HCT116 (cell line): ENCODE data around the gene PLSCR5. TPM values are rescaled to one million over a fixed set of nuclear protein-coding genes. Genes with fewer than 3 reads are reported as not detected.

Experiments
- ATAC-seq: fragments of 200-7000 bp; cut with Tn5 transposase; 2 replicates; pipeline ENCODE4 v1.9.1; 2020; ENCODE audit warnings: mild to moderate bottlenecking, moderate library complexity
- BruUV-seq: library from RNA; stranded (reverse); fragments of 400-500 nt; replicated peaks from 2 replicates; lab custom pipeline; 2021; lab: Mats Ljungman, UMichigan
- CTCF ChIA-PET: fragments of 300-600 bp; sonication (Branson Sonifier 250); formaldehyde crosslinking; loops from one replicate; lab custom pipeline; 2021; ENCODE audit warnings: antibody characterized with exemption; lab: Charles Lee
- POLR2A ChIA-PET: fragments of 300-600, 350-600 bp; sonication (Branson Sonifier 250); formaldehyde crosslinking; loops from one replicate; lab custom pipeline; 2021; ENCODE audit warnings: antibody characterized with exemption; lab: Charles Lee
- RAD21 ChIA-PET, 2 experiments: fragments of 300-600 bp; sonication (Branson Sonifier 250); formaldehyde crosslinking; loops; one replicate each; lab custom pipeline; 2023; ENCODE audit warnings: low total read pairs in 2 of 2; ENCODE audit not compliant: uncharacterized antibody in 2 of 2, unreplicated experiment in 2 of 2, low non-redundant PET in 1 of 2; lab: Charles Lee
- DNase-seq: peaks from one replicate; pipeline ENCODE4 v3.0.0-alpha.2; 2010; ENCODE audit warnings: low read depth, low spot score
- H2AFZ ChIP-seq: fragments of 200-600 bp; shearing (Covaris generic), sonication (generic); 2 replicates; pipeline ENCODE4 v1.6.1; 2017; ENCODE audit warnings: low read depth, mixed run types, mixed read lengths, antibody characterized with exemption, low read length; ENCODE audit not compliant: poor library complexity, severe bottlenecking
- H3K27ac ChIP-seq: 2 replicates; pipeline ENCODE4 v1.5.1; 2012; ENCODE audit warnings: low read depth, low read length
- H3K27me3 ChIP-seq: fragments of 200-600 bp; sonication (generic); 2 replicates; pipeline ENCODE4 v1.6.1; 2016; ENCODE audit warnings: mixed run types, low read length, mixed read lengths; ENCODE audit not compliant: insufficient read depth
- H3K36me3 ChIP-seq, 2 experiments: fragments of 200-500 bp in 1 of 2; fragments of 200-600 bp in 1 of 2; sonication (Bioruptor generic) in 1 of 2; sonication (generic) in 1 of 2; 2 replicates each; pipeline versions ENCODE4 v1.5.1 to v1.6.1; 2014 to 2016; ENCODE audit warnings: low read length in 2 of 2, inconsistent platforms in 1 of 2, mixed read lengths in 1 of 2, mixed run types in 1 of 2; ENCODE audit not compliant: insufficient read depth in 2 of 2, control insufficient read depth in 1 of 2
- H3K4me1 ChIP-seq, 2 experiments: fragments of 200-600 bp in 1 of 2; sonication (generic) in 1 of 2; 2 replicates each; pipeline versions ENCODE4 v1.5.1 to v1.6.1; 2012 to 2017; ENCODE audit warnings: low read length in 2 of 2, inconsistent platforms in 1 of 2, mild to moderate bottlenecking in 1 of 2, mixed read lengths in 1 of 2, mixed run types in 1 of 2, moderate library complexity in 1 of 2; ENCODE audit not compliant: insufficient read depth in 2 of 2, control insufficient read depth in 1 of 2
- H3K4me2 ChIP-seq: fragments of 200-600 bp; sonication (generic); 2 replicates; pipeline ENCODE4 v1.6.1; 2017; ENCODE audit warnings: mixed run types, low read length, mixed read lengths
- H3K4me3 ChIP-seq, 2 experiments: fragments of 200-600 bp in 1 of 2; sonication (generic) in 1 of 2; replicated peaks in 1 of 2; 2 replicates each; pipeline ENCODE4 v1.5.1; 2011 to 2016; ENCODE audit warnings: low read length in 2 of 2, control low read depth in 1 of 2, low read depth in 1 of 2, mild to moderate bottlenecking in 1 of 2, mixed read lengths in 1 of 2, mixed run types in 1 of 2
- H3K79me2 ChIP-seq: fragments of 200-600 bp; sonication (generic); 2 replicates; pipeline ENCODE4 v1.6.1; 2017; ENCODE audit warnings: mild to moderate bottlenecking, mixed run types, low read length, moderate library complexity, mixed read lengths; ENCODE audit not compliant: insufficient read depth
- H3K9ac ChIP-seq: fragments of 200-600 bp; sonication (generic); 2 replicates; pipeline ENCODE4 v1.6.1; 2016; ENCODE audit warnings: low read length, mixed read lengths
- H3K9me2 ChIP-seq: fragments of 200-600 bp; sonication (generic), shearing (Covaris generic); 2 replicates; pipeline ENCODE4 v1.6.1; 2017; ENCODE audit warnings: mixed run types, mild to moderate bottlenecking, moderate library complexity; ENCODE audit not compliant: insufficient read depth
- H3K9me3 ChIP-seq, 2 experiments: fragments of 200-500 bp in 1 of 2; fragments of 200-600 bp in 1 of 2; sonication (Bioruptor generic) in 1 of 2; sonication (generic) in 1 of 2; 2 replicates each; pipeline ENCODE4 v1.6.1; 2014 to 2017; ENCODE audit warnings: low read length in 2 of 2, mixed read lengths in 2 of 2, inconsistent platforms in 1 of 2, low read depth in 1 of 2, mild to moderate bottlenecking in 1 of 2, mixed run types in 1 of 2, moderate library complexity in 1 of 2; ENCODE audit not compliant: control insufficient read depth in 1 of 2, insufficient read depth in 1 of 2
- H4K20me1 ChIP-seq: fragments of 200-600 bp; sonication (generic), shearing (Covaris generic); 2 replicates; pipeline ENCODE4 v1.6.1; 2017; ENCODE audit warnings: mixed run types, mild to moderate bottlenecking, moderate library complexity; ENCODE audit not compliant: insufficient read depth
- CBX3 ChIP-seq: IDR thresholded peaks from 2 replicates; pipeline ENCODE4 v1.6.1; 2012; ENCODE audit warnings: low read depth
- CEBPB ChIP-seq: IDR thresholded peaks from 2 replicates; pipeline ENCODE4 v1.6.1; 2012; ENCODE audit warnings: low read depth
- ELF1 ChIP-seq: IDR thresholded peaks from 2 replicates; pipeline ENCODE4 v1.6.1; 2012; ENCODE audit warnings: low read depth, borderline replicate concordance
- JUND ChIP-seq: IDR thresholded peaks from 2 replicates; pipeline ENCODE4 v1.6.1; 2012
- POLR2A ChIP-seq: IDR thresholded peaks from 2 replicates; pipeline ENCODE4 v1.7.0; 2011; ENCODE audit warnings: borderline replicate concordance; ENCODE audit not compliant: insufficient read depth, insufficient read length; ENCODE audit errors: extremely low read depth
- SIN3A ChIP-seq: IDR thresholded peaks from 2 replicates; pipeline ENCODE4 v1.6.1; 2012; ENCODE audit warnings: low read depth
- TCF7L2 ChIP-seq: IDR thresholded peaks from 2 replicates; pipeline ENCODE4 v1.7.0; 2011; ENCODE audit warnings: borderline replicate concordance, inconsistent platforms; ENCODE audit not compliant: insufficient read depth, insufficient read length; ENCODE audit errors: extremely low read depth
- ZFX ChIP-seq: fragments of 450-650 bp; IDR thresholded peaks from 2 replicates; pipeline ENCODE4 v1.6.1; 2017
- intact Hi-C: fragments of 100-400 bp; cut with micrococcal nuclease; formaldehyde crosslinking; loops from 2 replicates; pipeline ENCODE4 v1.10.0; 2022
- total RNA-seq: library from RNA; stranded (reverse); gene quantifications from one replicate; pipeline ENCODE4 v1.2.1, GENCODE V29; 2021; ENCODE audit not compliant: unreplicated experiment
- TF ChIP-seq, protein P1 (sequence below): IDR thresholded peaks from 2 replicates; pipeline ENCODE4 v1.6.1; 2012
- TF ChIP-seq, protein P2 (sequence below): IDR thresholded peaks from 2 replicates; pipeline ENCODE4 v1.6.1; 2012; ENCODE audit warnings: low read depth

PLSCR5 gene
- total RNA-seq, 1 experiment from 2014 or later: not detected

DNA sequence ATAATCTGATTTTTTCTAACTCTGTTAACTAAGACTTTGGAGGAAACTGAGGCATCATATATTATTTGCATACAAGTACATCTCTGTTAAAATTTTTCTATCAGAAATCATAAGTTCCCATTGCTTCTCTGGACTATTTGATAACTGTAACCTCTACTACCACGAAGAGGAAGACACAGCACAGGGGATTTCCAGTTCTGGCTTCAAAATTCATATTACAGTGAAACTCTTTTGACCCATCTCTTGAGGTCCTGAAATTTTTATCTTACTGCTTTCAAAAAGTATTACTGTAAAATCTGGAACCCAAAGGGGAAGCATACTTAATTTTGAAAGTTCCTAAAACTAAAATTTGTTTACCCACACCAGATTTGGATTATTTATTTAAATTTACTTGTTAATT, 64.9 kb downstream of the PLSCR5 start:
- no peak for DNase-seq
- no peak overlapping the region for H3K4me2 ChIP-seq
- peaks cover 85% of the 10 kb centered on the region for H3K79me2 ChIP-seq
- no peak overlapping the region for H3K27ac ChIP-seq
- H3K9ac ChIP-seq: no peak overlapping the region
- H3K27me3 ChIP-seq: no peaks in the 10 kb centered on the region
- ChIA-PET CTCF (no interaction called here), POLR2A (interaction anchor here (1.1 kb wide), 1 partner anchor 16 kb away, joined by 3 read pairs; no protein-coding TSS in a partner anchor), RAD21 (no interaction called here)
- TF ChIP-seq ZFX (no peak), ELF1 (no peak), CEBPB (no peak), TCF7L2 (no peak), POLR2A (no peak), SIN3A (no peak)
- TF ChIP-seq, protein P1, sequence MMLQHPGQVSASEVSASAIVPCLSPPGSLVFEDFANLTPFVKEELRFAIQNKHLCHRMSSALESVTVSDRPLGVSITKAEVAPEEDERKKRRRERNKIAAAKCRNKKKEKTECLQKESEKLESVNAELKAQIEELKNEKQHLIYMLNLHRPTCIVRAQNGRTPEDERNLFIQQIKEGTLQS: no peak
- intact Hi-C loops: loop anchor here (5.0 kb wide), 1 partner anchor 33 kb away; no protein-coding TSS in a partner anchor
- peaks cover 0 to 10% of the 10 kb centered on the region in 2 experiments; a peak in 2 of 4 replicates for H3K4me1 ChIP-seq
- no peaks in the 10 kb centered on the region for H3K36me3 ChIP-seq
- H3K9me2 ChIP-seq: no peaks in the 10 kb centered on the region
- H3K9me3 ChIP-seq: no peaks in the 10 kb centered on the region
- ATAC-seq: no peak
- no TSS peak for BruUV-seq
- no peaks in the 10 kb centered on the region for H4K20me1 ChIP-seq
- no peak overlapping the region for H3K4me3 ChIP-seq
- no peak overlapping the region for H2AFZ ChIP-seq

DNA sequence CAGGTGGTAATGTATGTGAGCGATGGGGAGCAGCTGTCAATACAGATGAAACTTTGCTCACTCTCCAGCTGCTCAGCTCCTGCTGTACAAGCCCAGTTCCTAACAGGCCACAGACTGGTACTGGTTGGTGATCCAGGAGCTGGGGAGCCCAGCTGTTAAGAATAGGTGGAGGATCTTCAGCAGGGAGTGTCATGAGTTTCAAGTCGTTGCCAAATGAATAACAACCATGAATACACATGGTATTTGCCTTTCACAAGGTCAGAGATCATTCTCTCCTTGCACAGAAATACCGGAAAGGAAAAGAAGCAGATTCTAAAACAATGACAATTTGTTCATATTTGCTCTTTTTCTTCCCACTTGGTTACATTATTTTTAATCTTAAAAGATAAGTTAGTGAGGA, 65.8 kb downstream of the PLSCR5 start:
- POLR2A ChIA-PET: interaction anchor here (1.1 kb wide), 1 partner anchor 15 kb away, joined by 3 read pairs; no protein-coding TSS in a partner anchor
- Histone ChIP-seq H3K9ac (no peak overlapping the region), H3K9me2 (no peaks in the 10 kb centered on the region), H2AFZ (no peak overlapping the region), H3K4me3 (no peak overlapping the region), H3K36me3 (no peaks in the 10 kb centered on the region), H3K4me1 (peaks cover 0 to 8% of the 10 kb centered on the region in 2 experiments; a peak in 1 of 4 replicates), H3K9me3 (no peaks in the 10 kb centered on the region), H3K27ac (no peak overlapping the region), H4K20me1 (no peaks in the 10 kb centered on the region), H3K4me2 (no peak overlapping the region), H3K79me2 (peaks cover 82% of the 10 kb centered on the region), H3K27me3 (no peaks in the 10 kb centered on the region)
- TF ChIP-seq CBX3 (no peak), JUND (no peak), CEBPB (no peak)
- TF ChIP-seq, protein P2, sequence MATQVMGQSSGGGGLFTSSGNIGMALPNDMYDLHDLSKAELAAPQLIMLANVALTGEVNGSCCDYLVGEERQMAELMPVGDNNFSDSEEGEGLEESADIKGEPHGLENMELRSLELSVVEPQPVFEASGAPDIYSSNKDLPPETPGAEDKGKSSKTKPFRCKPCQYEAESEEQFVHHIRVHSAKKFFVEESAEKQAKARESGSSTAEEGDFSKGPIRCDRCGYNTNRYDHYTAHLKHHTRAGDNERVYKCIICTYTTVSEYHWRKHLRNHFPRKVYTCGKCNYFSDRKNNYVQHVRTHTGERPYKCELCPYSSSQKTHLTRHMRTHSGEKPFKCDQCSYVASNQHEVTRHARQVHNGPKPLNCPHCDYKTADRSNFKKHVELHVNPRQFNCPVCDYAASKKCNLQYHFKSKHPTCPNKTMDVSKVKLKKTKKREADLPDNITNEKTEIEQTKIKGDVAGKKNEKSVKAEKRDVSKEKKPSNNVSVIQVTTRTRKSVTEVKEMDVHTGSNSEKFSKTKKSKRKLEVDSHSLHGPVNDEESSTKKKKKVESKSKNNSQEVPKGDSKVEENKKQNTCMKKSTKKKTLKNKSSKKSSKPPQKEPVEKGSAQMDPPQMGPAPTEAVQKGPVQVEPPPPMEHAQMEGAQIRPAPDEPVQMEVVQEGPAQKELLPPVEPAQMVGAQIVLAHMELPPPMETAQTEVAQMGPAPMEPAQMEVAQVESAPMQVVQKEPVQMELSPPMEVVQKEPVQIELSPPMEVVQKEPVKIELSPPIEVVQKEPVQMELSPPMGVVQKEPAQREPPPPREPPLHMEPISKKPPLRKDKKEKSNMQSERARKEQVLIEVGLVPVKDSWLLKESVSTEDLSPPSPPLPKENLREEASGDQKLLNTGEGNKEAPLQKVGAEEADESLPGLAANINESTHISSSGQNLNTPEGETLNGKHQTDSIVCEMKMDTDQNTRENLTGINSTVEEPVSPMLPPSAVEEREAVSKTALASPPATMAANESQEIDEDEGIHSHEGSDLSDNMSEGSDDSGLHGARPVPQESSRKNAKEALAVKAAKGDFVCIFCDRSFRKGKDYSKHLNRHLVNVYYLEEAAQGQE: no peak
- no peak for ATAC-seq
- intact Hi-C loops: no loop called here
- DNase-seq: no peak
- CTCF ChIA-PET: no interaction called here
- BruUV-seq: no TSS peak
- RAD21 ChIA-PET: no interaction called here
